Cardiac septum (tissue), 1 donor: ENCODE measurements around the gene ZCCHC14. TPM values are rescaled to one million over a fixed set of nuclear protein-coding genes. Genes with fewer than 3 reads are reported as not detected.
A peak's percentile ranks its signal among the peaks of the same experiment; 100 is the strongest.
"Not testable (repeated sequence)": the region's sequence is repeated elsewhere in the genome, so short reads cannot be mapped to it uniquely, and the experiment has no call there.

ENCODE experiments used
- DNase-seq: peaks from one replicate; pipeline ENCODE4 v3.0.0-alpha.2; 2020; ENCODE audit warnings: low spot score
- intact Hi-C: fragments of 100-400 bp; cut with DNase I; formaldehyde crosslinking; loops from one replicate; pipeline ENCODE4 v1.14.0; 2022
- total RNA-seq: library from RNA; stranded (reverse); fragmentation: NEBNext Ultra II Directional; extraction: Animal tissue kit (Norgen Biotek cat#: 25700); gene quantifications from one replicate; pipeline ENCODE4 v1.2.1, GENCODE V29; 2021
- donor health status: DM: no; HTN: no; CAD: no.

The ZCCHC14 gene
- total RNA-seq, 1 donor from 2014 or later, result 20.5 TPM

DNA sequence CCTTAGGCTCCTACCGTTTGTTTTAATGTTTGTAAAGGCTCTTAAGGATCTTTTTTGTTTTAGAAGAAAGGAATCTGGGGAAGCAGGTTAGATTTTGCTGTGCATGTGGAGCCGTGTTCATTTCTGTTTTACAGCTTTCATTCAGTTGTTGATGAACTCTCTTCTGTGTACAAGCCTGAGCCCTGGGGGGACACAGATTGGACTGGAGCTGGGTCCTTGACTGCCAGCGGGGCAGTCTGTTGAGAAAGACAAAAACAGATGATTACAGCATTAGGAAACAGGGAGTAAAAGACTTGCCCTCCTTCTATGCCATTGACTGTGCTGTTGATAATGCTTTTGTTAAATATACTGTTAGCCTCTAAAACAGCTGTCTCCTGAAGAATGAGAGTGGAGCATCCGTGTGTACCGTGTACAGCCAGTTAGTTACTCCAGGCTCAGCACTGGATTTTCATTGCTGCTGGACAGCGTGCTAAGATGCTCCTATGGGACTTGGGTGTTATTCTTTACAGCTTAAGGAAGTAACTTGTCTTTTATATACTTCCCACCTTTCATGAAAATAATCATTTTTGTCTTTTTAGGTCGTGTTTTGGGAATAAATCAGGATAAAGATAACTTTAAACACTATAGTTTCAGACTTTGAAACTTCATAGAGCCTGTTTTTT, 97.5 kb downstream of the ZCCHC14 start:
- intact Hi-C loops, result no loop called here
- DNase-seq, result no peak

DNA sequence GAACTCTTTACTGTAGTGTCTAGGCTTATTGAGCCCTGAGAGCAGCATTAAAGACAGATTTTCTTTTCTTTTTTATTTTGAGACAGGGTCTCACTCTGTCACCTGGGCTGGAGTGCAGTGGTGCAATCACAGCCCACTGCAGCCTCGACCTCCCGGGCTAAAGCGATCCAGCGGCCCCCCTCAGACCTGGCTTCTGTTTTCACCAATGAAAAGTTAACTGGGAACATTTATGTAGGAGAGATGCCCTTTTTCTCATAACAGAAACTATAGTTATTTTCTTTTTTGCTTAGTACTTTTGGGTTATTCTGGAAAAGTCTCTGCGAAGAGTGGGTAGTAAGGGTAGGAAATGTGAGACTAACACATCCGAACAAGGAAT, 99.2 kb downstream of the ZCCHC14 start:
- intact Hi-C loops, result loop anchor here (2.0 to 5.0 kb wide), 3 partner anchors 77 to 244 kb away; partner anchors contain the start of gene C16orf95
- no peak for DNase-seq

GRCh38 chr16:87392821-87393679, 99.8 kb downstream of the ZCCHC14 start:
- DNase-seq, result no peak
- intact Hi-C loops, result loop anchor here (2.0 to 5.0 kb wide), 3 partner anchors 76 to 244 kb away; partner anchors contain the start of gene C16orf95

DNA sequence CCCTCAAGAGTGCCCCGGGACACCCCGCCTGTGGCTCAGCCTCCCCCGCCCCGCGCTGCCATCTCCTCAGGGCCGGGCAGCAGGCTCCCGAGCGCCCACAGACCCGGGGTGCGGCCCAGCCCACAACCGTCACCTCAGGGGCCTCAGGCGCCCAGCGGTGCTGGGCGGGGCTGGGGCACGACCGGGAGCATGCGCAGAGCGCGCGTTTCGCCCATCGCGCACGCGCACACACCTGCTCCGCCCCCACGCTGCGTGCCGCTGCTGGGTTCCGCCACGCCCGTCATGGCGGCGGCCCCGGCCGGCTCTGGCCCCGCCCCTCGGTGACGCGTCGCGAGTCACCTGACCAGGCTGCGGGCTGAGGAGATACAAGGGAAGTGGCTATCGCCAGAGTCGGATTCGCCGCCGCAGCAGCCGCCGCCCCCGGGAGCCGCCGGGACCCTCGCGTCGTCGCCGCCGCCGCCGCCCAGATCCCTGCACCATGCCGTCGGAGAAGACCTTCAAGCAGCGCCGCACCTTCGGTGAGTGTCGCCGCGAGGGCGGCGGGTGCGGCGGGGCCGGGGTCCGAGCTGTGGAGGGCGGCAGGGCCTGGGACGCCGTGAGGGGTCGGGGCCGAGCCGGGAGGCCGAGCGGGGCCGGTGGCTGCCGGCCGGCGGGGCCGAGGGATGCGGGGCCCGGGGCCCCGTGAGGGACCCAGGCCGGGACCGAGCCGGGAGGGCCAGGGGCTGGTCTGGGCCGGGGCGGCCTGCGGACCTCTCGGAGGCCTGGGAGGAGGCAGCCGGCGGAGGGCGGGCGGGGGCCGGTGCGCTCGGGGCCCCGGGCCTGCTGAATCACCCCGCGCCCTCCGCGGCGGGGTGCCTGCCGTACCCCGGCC, 100.6 kb downstream of the ZCCHC14 start, which contains the start of gene MAP1LC3B:
TSS of gene MAP1LC3B (plus strand) at position 387 of the 871 bp plus-strand sequence. CDS start at position 479, 92 bp downstream.
- intact Hi-C loops, result loop anchor here (2.0 to 5.0 kb wide), 3 partner anchors 75 to 245 kb away; partner anchors contain the start of gene C16orf95
- peak; percentile 99 for DNase-seq

GRCh38 chr16:87391324-87391949, 101.4 kb downstream of the ZCCHC14 start:
- intact Hi-C loops, result loop anchor here (5.0 kb wide), 2 partner anchors 106 to 246 kb away; no protein-coding TSS in a partner anchor
- no peak for DNase-seq

GRCh38 chr16:87390641-87391323, 102.0 kb downstream of the ZCCHC14 start:
- intact Hi-C loops, result loop anchor here (5.0 kb wide), 2 partner anchors 107 to 247 kb away; no protein-coding TSS in a partner anchor
- DNase-seq, result no peak

DNA sequence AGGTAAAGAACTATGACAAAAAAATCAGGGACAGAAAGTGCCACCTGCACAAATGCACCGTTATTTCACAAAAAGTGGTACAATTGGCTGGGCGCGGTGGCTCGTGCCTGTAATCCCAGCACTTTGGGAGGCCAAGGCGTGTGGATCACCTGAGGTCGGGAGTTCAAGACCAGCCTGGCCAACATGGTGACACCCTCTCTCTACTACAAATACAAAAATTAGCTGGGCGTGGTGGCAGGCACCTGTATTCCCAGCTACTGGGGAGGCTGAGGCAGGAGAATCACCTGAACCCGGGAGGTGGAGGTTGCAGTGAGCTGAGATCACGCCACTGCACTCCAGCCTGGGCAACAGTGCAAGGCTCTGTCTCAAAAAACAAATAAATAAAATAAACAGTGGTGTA, 102.9 kb downstream of the ZCCHC14 start:
- not testable (repeated sequence) for DNase-seq
- intact Hi-C loops, result loop anchor here (5.0 kb wide), 2 partner anchors 107 to 247 kb away; no protein-coding TSS in a partner anchor

DNA sequence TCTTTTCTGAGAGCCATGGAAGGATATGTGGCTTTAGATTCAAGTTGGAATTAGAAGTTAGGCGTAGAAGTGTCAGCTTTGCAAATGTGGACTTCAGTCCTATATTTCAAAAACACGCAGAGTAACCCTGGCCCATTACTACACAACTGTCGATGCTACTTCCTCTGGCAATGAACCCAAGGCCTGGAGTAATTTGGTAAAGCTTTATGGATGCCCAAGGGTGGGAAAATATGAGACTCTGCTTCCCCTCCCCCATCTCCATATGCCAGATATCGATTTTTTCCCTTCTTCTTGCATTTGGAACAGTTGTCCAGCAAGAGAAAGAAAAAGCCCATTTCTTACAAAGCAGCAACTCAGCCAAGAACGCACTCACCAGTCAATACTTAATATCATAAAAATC, 103.6 kb downstream of the ZCCHC14 start:
- intact Hi-C loops, result no loop called here

DNA sequence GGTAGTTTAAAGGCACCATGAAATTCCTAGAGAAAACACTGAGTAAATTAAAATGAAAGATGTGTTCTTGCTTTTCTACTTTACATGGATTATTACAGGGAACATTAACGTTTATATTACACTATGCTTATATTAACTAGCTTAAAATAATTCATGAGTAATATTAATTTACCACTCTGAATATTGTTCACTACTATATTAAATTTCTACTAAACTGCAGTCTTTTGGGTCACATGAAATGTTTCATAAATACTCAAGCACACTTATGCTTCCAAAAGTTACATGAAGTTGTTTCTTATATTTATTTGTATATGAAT, 104.0 kb downstream of the ZCCHC14 start:
- no peak for DNase-seq
- intact Hi-C loops, result no loop called here

More for the DNA sequence above, 103.6 kb downstream of the ZCCHC14 start:
- DNase-seq, result no peak

GRCh38 chr16:87387942-87388817, 104.6 kb downstream of the ZCCHC14 start:
- intact Hi-C loops, result no loop called here

GRCh38 chr16:87384875-87385167, 108.0 kb downstream of the ZCCHC14 start:
- intact Hi-C loops, result loop anchor here (2.0 kb wide), 1 partner anchor 68 kb away; the partner anchor contains the start of gene C16orf95
- DNase-seq, result not testable (repeated sequence)

More at GRCh38 chr16:87387942-87388817, 104.6 kb downstream of the ZCCHC14 start:
- DNase-seq, result peak; percentile 94

DNA sequence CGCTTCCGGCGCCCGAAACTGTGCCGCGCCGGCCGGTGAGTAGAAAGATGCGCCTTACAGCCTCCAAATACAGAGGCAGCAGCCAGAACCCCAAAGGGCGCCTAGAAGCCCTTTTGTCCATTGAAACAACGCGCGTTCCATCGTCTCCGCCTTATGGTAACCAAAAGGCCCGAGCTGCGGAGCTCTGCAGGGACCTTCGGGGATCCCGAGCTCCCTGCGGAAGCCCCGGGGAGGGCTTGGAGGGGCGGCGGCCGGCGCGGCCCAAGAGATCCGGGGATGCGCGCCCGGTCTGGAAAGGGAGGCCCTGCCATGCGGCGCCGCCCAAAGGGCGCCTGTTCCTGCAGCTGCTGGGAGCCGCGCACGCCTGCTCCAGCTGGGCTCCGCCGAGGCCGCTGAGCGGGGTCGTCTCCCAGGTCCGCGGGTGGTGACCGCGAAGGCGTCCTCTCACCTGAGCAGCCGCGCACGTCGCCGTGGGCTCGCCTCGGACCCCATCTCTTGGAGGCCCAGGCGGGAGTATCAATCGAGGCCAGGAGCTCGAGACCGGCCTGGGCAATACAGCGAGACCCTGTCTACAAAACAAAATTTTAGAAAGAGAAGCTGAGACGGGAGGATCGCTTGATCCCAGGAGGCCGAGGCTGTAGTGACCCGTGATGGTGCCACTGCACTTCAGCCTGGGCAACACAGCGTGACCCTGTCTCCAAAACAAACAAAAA, 108.5 kb downstream of the ZCCHC14 start:
- intact Hi-C loops, result loop anchor here (2.0 kb wide), 1 partner anchor 68 kb away; the partner anchor contains the start of gene C16orf95

GRCh38 chr16:87383505-87384161, 109.2 kb downstream of the ZCCHC14 start, which contains the start of gene FBXO31:
FBXO31 (minus strand) TSS chr16:87383776; CDS start chr16:87383744, 32 bp downstream.
- peak; percentile 96 for DNase-seq
- intact Hi-C loops, result loop anchor here (2.0 kb wide), 1 partner anchor 67 kb away; the partner anchor contains the start of gene C16orf95

More for the DNA sequence above, 108.5 kb downstream of the ZCCHC14 start:
- DNase-seq, result peak; percentile 83

- DNase-seq, result no peak
- intact Hi-C loops, result no loop called here
Observed at GRCh38 chr16:87382023-87382785, 110.6 kb downstream of the ZCCHC14 start.

- intact Hi-C loops, result no loop called here
- DNase-seq, result no peak
Observed at GRCh38 chr16:87380881-87381280, 111.9 kb downstream of the ZCCHC14 start.
